ENCODE data around the gene OSGEP.

Gene OSGEP

DNA sequence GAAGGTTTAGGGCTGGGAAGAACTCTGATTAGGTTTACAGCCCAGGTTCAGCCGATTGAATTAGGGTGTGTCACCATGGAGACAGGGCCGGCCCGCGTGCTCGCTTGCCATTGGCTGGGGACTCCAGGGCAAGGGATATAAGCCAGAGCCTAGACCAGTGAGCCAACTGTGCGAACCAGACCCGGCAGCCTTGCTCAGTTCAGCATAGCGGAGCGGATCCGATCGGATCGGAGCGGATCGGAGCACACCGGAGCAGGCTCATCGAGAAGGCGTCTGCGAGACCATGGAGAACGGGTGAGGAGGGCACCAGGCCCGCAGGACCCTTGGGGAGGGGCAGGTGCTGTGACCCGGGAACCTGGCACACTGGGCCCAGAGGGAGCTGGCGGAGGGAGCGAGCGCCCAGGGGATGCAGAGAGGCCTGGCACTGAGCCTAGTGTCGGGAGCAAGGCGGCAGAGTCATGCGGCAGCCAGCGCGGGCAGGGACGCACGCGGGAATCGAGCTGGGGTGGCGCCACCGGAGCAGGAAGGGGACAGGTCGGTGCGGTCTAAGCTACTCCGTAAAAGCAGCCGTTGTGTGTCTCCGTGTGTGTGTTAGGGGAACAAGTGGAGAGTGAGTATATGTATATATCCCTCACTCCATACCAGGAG, 14.8 kb upstream of the OSGEP start, which contains the start of gene PNP:
TSS of gene PNP (plus strand) at position 165 of the 648 bp plus-strand sequence. CDS start at position 284, 119 bp downstream.
- TF ChIP-seq CTCF (IDR thresholded peaks at IDR 0.05; ENCODE audit: low read depth, low read length) = no peak

DNA sequence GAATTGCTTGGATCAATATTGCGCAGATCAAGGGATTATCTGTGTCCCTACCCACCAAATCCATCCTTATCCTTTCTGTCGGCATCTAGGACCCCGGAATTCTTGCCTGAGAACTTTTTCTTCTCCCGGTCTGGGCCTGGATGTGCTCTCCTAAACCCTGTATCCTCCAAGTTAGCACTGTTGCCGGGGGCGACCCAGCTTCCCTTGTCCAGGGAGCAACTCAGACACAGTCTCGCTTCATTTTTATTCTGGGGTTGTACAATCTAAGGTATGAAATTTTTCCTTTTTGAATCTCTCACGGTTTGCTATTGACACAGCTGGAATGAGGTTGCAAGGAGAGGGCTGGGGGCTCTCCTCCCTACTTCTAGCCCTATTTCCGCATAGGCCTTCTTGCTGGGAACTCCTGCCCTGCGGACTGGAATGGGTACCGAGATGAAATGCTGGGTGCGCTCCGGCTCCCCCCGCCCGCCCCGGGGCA, 14.2 kb upstream of the OSGEP start:
- no peak for DNase-seq (ENCODE audit: extremely low read depth, low read depth)
- TF ChIP-seq CTCF (IDR thresholded peaks at IDR 0.05; ENCODE audit: low read depth, low read length) = no peak

More for the DNA sequence above, 14.8 kb upstream of the OSGEP start, which contains the start of gene PNP:
- peak; percentile 60 for DNase-seq (ENCODE audit: extremely low read depth, low read depth)

DNA sequence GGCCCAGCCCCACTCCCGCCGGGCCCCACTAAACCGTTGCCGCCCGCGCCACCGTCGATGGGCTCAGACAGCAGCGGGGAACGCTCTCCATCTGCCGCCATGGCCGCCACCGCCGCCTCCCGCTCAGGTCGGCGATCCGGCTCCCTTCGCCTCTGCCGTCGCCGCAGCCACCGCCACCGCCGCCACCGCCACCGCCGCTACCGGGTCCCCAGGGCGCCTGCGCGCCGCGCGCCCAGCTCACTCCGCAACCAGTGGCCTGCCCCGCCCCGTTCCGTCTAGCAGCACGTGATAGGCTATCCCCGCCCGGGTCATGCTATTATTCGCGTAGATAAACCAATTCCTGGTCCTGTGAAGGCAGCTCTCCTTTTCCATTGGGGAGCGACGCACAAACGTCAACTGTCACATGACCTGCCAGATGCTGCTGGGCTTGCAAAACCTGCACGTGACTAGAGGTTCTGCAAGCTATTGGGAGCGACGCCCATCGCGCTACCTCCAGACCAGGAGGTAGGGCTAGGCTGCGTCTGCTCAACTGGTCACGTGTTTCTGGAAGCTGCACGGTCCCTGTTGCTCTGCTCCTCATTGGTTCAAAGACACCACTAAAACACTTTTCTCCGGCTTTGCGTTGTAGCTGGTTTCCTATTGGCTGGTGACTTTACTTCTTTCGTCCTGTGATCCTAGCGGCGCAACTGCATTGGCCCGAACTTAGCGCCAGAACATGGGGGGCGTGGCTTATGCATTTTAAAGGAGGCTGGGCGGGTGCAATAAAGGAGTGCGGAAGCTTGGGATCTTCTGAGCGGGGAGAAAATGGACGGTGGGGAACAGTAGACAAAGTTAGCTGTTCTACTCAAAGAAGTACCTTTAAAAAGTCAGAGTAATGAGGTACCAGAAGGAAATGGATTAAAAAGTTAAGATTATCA, 6.9 kb upstream of the OSGEP start, which contains the start of gene PIP4P1:
TSS of gene PIP4P1 (minus strand) at position 210 of the 917 bp plus-strand sequence. CDS start at position 101, 109 bp downstream.
- DNase-seq (ENCODE audit: extremely low read depth, low read depth) = peak; percentile 100
- no peak for TF ChIP-seq CTCF (IDR thresholded peaks at IDR 0.05; ENCODE audit: low read depth, low read length)

- DNase-seq (ENCODE audit: extremely low read depth, low read depth) = no peak
- no peak for TF ChIP-seq CTCF (IDR thresholded peaks at IDR 0.05; ENCODE audit: low read depth, low read length)
These were observed 6.0 kb upstream of the OSGEP start for GRCh38 chr14:20460458-20461224.

DNA sequence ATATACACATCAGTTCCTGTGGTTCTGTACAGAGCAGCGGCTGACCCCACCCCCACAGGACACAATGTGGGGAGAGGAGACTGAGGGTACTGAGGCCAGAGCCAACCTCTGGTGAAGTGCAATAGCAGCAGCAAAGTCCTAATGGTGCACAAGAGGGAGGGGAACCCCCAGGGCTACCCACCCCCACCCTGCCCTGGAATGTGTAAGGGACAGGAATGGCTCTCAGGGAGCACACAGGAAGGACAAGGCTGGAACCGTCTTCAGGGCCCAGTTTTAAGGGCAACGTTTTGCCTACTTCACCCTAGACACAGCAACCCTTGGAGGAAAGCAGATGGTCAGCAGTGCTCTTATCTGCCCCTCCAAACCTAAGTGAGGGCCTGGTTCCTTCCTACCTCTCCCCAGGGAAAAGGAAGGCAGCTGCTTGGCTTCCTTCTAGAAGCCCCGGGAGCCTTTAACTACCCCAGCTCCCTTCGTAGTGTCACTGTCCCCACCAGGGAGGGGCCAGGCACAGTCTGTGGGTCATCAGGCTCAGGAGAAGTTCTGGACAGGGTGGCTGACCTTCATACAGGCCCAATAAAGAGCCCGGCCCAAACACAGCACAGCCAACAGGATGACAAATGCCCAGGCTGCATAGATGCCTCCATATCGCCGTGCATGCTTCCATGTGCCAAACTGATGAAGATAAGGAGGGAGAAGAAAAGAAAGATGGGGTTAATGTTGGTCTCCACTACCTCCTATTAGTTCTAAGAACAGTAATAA, 3.6 kb upstream of the OSGEP start:
- no peak for TF ChIP-seq CTCF (IDR thresholded peaks at IDR 0.05; ENCODE audit: low read depth, low read length)
- DNase-seq (ENCODE audit: extremely low read depth, low read depth) = no peak

DNA sequence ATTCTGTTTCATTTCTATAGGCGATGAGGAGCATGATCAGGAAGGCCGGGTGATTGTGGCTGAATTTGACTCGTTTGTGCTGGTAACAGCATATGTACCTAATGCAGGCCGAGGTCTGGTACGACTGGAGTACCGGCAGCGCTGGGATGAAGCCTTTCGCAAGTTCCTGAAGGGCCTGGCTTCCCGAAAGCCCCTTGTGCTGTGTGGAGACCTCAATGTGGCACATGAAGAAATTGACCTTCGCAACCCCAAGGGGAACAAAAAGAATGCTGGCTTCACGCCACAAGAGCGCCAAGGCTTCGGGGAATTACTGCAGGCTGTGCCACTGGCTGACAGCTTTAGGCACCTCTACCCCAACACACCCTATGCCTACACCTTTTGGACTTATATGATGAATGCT, 2.4 kb upstream of the OSGEP start:
- TF ChIP-seq CTCF (IDR thresholded peaks at IDR 0.05; ENCODE audit: low read depth, low read length) = no peak
- DNase-seq (ENCODE audit: extremely low read depth, low read depth) = no peak

All from AG09319 (cell line).